Measurements from ENCODE around the gene CCDC7. TPM values are rescaled to one million over a fixed set of nuclear protein-coding genes. Genes with fewer than 3 reads are reported as not detected.
"Not testable (repeated sequence)": the region's sequence is repeated elsewhere in the genome, so short reads cannot be mapped to it uniquely, and the experiment has no call there.

Gene CCDC7
- polyA plus RNA-seq, 10 donors = 1.8 to 6.8 (median 3.9) TPM

GRCh38 chr10:32446536-32447406 is 831 bp downstream of the CCDC7 start:
- peak in 2 of 3 donors; percentile 44 to 63 for DNase-seq

- no peak for DNase-seq
Measured at GRCh38 chr10:32454148-32454547, 8.2 kb downstream of the CCDC7 start.

- DNase-seq = no peak
Measured at GRCh38 chr10:32459051-32459698, 13.2 kb downstream of the CCDC7 start.

- no peak for DNase-seq
Measured at GRCh38 chr10:32461203-32461602, 15.3 kb downstream of the CCDC7 start.

- DNase-seq = no peak
Measured at GRCh38 chr10:32471232-32471631, 25.3 kb downstream of the CCDC7 start.

GRCh38 chr10:32477499-32477898 is 31.6 kb downstream of the CCDC7 start:
- DNase-seq = no peak

GRCh38 chr10:32481606-32482005 is 35.7 kb downstream of the CCDC7 start:
- no peak for DNase-seq

- not testable (repeated sequence) for DNase-seq
Measured at GRCh38 chr10:32483019-32483502, 37.1 kb downstream of the CCDC7 start.

GRCh38 chr10:32488038-32488437 is 42.1 kb downstream of the CCDC7 start:
- not testable (repeated sequence) for DNase-seq

- no peak for DNase-seq
Measured at GRCh38 chr10:32489158-32489557, 43.2 kb downstream of the CCDC7 start.

GRCh38 chr10:32489901-32490300 is 44.0 kb downstream of the CCDC7 start:
- no peak for DNase-seq

- not testable (repeated sequence) for DNase-seq
Measured at GRCh38 chr10:32494562-32494961, 48.6 kb downstream of the CCDC7 start.

- not testable (repeated sequence) for DNase-seq
Measured at GRCh38 chr10:32500136-32500535, 54.2 kb downstream of the CCDC7 start.

GRCh38 chr10:32501906-32502305 is 56.0 kb downstream of the CCDC7 start:
- no peak for DNase-seq

GRCh38 chr10:32505762-32506420 is 60.0 kb downstream of the CCDC7 start:
- DNase-seq = not testable (repeated sequence)

- no peak for DNase-seq
Measured at GRCh38 chr10:32511599-32511998, 65.7 kb downstream of the CCDC7 start.

- DNase-seq = peak; percentile 12 to 73 (median 26)
Measured at GRCh38 chr10:32516567-32517495, 70.9 kb downstream of the CCDC7 start.

- no peak for DNase-seq
Measured at GRCh38 chr10:32530231-32530630, 84.3 kb downstream of the CCDC7 start.

- DNase-seq = no peak
Measured at GRCh38 chr10:32538256-32538655, 92.3 kb downstream of the CCDC7 start.

- DNase-seq = no peak
Measured at GRCh38 chr10:32540691-32541470, 94.9 kb downstream of the CCDC7 start.

All from muscle of back (tissue), 11 donors.